Stomach (tissue), 9 donors: ENCODE results near the gene DHCR7. TPM values are rescaled to one million over a fixed set of nuclear protein-coding genes. Genes with fewer than 3 reads are reported as not detected.

Source experiments
- DNase-seq, 2 donors: peaks; one replicate each; pipeline versions ENCODE4 v3.0.0 to v3.0.0-alpha.2; 2013 to 2019
- H3K27ac ChIP-seq, 5 donors: fragments of 200-600 bp in 4 of 5; sonication (generic) in 4 of 5; one replicate each; pipeline ENCODE4 v1.5.1; 2013 to 2019; ENCODE audit warnings: mild to moderate bottlenecking in 1 of 5, moderate library complexity in 1 of 5
- H3K27me3 ChIP-seq, 3 donors: fragments of 200-600 bp; sonication (generic); one replicate each; pipeline ENCODE4 v1.5.1; 2017 to 2019; ENCODE audit warnings: mixed run types in 1 of 3
- H3K36me3 ChIP-seq, 4 donors: fragments of 200-600 bp; sonication (generic); 1 replicate in 3 of 4; 2 replicates in 1 of 4; pipeline ENCODE4 v1.5.1; 2016 to 2019
- H3K4me1 ChIP-seq, 4 donors: fragments of 200-600 bp; sonication (generic); one replicate each; pipeline ENCODE4 v1.5.1; 2016 to 2019
- H3K4me3 ChIP-seq, 4 donors: fragments of 200-600 bp; sonication (generic) in 3 of 4; one replicate each; pipeline ENCODE4 v1.5.1; 2016 to 2019; ENCODE audit warnings: mild to moderate bottlenecking in 1 of 4
- H3K9me3 ChIP-seq, 4 donors: fragments of 200-600 bp; sonication (generic); one replicate each; pipeline ENCODE4 v1.5.1; 2016 to 2019
- EP300 ChIP-seq: sonication (generic); formaldehyde crosslinking; IDR thresholded peaks from one replicate; pipeline ENCODE4 v1.6.1; 2017; ENCODE audit warnings: antibody characterized with exemption
- POLR2A ChIP-seq, 4 donors: fragments of 450-650 bp; IDR thresholded peaks; one replicate each; pipeline ENCODE4 v1.6.1; 2016; ENCODE audit warnings: antibody characterized with exemption in 4 of 4, control low read depth in 2 of 4, mild to moderate bottlenecking in 1 of 4, moderate library complexity in 1 of 4
- POLR2AphosphoS5 ChIP-seq, 3 donors: sonication (generic); formaldehyde crosslinking; IDR thresholded peaks; one replicate each; pipeline ENCODE4 v1.6.1; 2016; ENCODE audit warnings: antibody characterized with exemption in 3 of 3
- WGBS, 5 donors: extraction: QIAGEN DNeasy Blood & Tissue Kit in 3 of 5; methylation state at CpG; one replicate each; pipeline versions ENCODE4 v1.1.5 to v1.1.7; 2013 to 2018; 5-methylcytosine and 5-hydroxymethylcytosine counted together
- intact Hi-C: fragments of 100-400 bp; cut with DNase I; formaldehyde crosslinking; loops from one replicate; pipeline ENCODE4 v1.15.1; 2023; ENCODE audit warnings: low total_unique reads
- polyA plus RNA-seq, 3 donors: library from polyadenylated mRNA; stranded (reverse); fragments of 200-250 nt; gene quantifications; one replicate each; pipeline ENCODE4 v1.2.3, GENCODE V29; 2013
- total RNA-seq, 5 donors: library from RNA; depleted of rRNA; stranded (reverse); fragments of >200 nt; gene quantifications; one replicate each; pipeline versions ENCODE4 v1.1.0 to v1.2.3, GENCODE V29; 2014 to 2016
- TF ChIP-seq, protein P1 (sequence below), 7 experiments: fragments of 450-650 bp in 4 of 7; fragments of 200-600 bp in 3 of 7; sonication (generic) in 3 of 7; IDR thresholded peaks; one replicate each; pipeline ENCODE4 v1.5.1; 2016 to 2019; ENCODE audit warnings: antibody characterized with exemption in 7 of 7, control low read depth in 2 of 7, mild to moderate bottlenecking in 1 of 7
- donor health status: healthy with polysubstance abuse.
- donor health status: Bipolar disorder and iron deficiency.
- donor health status: healthy.

The DHCR7 gene
- total and polyA plus RNA-seq, 8 donors, result 3.5 to 58.8 (median 15.1) TPM

DNA sequence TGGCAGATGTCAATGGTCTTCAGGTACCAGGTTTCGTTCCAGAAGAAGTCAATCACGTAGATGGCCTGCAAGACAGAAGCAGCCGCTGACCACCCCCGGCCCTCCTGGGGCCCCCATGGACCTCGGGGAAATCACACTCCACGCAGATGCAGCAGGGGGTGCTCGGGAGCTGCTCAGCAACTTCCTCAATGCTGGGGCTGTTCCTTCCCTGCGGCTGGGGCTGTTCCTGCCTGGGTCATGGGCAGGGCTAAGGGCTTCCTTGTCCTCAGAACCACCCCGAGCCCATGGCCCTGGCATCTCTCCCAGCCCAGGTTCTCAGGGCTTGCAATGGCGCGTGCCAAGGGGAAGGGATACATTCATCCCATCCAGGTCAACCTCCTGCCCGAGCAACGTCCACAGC, 10.3 kb downstream of the DHCR7 start:
- Histone ChIP-seq H3K4me3 (no peak overlapping the region), H3K27me3 (no peaks in the 10 kb centered on the region), H3K9me3 (no peaks in the 10 kb centered on the region), H3K4me1 (peaks cover 0 to 16% (median 3%) of the 10 kb centered on the region in 4 donors), H3K36me3 (peaks cover 0 to 81% (median 78%) of the 10 kb centered on the region in 4 donors), H3K27ac (no peak overlapping the region)
- TF ChIP-seq EP300, result no peak
- intact Hi-C loops, result no loop called here
- WGBS, 5 donors, result 66 to 89% (median 74%) methylated on average over 9 to 13 of the region's 13 CpGs
- DNase-seq, result no peak

DNA sequence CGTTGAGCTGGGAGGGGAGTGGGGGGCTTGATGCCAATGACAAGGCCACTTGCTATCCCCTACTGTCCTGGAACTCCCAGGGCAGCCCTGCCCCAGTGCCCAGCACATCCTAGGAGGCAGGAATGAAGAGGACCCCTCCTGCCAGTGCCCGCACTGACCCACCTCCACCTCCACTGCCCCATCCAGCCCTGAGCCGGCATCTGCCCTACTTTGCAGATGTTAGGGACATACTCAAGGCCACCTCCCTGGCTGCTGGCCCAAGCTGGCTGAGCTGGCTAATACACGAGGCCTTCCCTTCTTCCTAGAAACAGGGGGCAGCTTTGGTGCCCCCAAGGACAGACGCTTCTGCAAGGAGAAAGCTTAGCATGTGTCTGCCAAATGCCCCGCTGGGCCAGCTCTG, 10.8 kb downstream of the DHCR7 start:
- Histone ChIP-seq H3K4me1 (peaks cover 0 to 19% (median 3%) of the 10 kb centered on the region in 4 donors), H3K4me3 (no peak overlapping the region), H3K9me3 (no peaks in the 10 kb centered on the region), H3K27me3 (no peaks in the 10 kb centered on the region), H3K36me3 (peaks cover 0 to 76% (median 73%) of the 10 kb centered on the region in 4 donors), H3K27ac (no peak overlapping the region)
- intact Hi-C loops, result no loop called here
- DNase-seq, result no peak
- TF ChIP-seq POLR2A (IDR thresholded peaks at IDR 0.05) (no peak), EP300 (no peak), POLR2AphosphoS5 (IDR thresholded peaks at IDR 0.05) (no peak)
- TF ChIP-seq, protein P1, sequence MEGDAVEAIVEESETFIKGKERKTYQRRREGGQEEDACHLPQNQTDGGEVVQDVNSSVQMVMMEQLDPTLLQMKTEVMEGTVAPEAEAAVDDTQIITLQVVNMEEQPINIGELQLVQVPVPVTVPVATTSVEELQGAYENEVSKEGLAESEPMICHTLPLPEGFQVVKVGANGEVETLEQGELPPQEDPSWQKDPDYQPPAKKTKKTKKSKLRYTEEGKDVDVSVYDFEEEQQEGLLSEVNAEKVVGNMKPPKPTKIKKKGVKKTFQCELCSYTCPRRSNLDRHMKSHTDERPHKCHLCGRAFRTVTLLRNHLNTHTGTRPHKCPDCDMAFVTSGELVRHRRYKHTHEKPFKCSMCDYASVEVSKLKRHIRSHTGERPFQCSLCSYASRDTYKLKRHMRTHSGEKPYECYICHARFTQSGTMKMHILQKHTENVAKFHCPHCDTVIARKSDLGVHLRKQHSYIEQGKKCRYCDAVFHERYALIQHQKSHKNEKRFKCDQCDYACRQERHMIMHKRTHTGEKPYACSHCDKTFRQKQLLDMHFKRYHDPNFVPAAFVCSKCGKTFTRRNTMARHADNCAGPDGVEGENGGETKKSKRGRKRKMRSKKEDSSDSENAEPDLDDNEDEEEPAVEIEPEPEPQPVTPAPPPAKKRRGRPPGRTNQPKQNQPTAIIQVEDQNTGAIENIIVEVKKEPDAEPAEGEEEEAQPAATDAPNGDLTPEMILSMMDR (IDR thresholded peaks at IDR 0.05), result no peak
- WGBS, 5 donors, result 88 to 100% (median 94%) methylated on average over 1 to 6 of the region's 6 CpGs

DNA sequence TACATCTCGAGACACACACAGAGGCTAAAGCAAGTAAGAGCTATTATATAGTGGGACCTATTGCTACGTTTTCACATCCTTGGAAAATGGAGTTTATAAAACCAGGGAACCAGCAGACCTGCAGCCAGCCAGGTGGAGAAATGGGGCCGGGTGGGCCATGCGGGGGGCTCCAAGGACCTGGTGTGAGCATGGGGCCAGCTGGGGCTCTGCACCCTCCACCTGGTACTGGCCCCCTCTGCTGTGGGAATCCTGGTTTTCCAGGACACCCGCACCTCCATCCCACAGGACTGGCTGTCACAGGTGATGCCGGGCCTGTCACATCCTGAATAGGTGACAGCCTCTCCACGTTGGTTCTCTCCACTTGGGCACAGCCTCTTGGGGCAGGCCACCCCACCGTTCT, 11.3 kb downstream of the DHCR7 start:
- Histone ChIP-seq H3K27me3 (no peaks in the 10 kb centered on the region), H3K4me1 (peaks cover 0 to 19% (median 3%) of the 10 kb centered on the region in 4 donors), H3K4me3 (no peak overlapping the region), H3K36me3 (peaks cover 0 to 70% (median 68%) of the 10 kb centered on the region in 4 donors), H3K27ac (no peak overlapping the region), H3K9me3 (no peaks in the 10 kb centered on the region)
- intact Hi-C loops, result no loop called here
- TF ChIP-seq EP300, result no peak
- no peak for TF ChIP-seq POLR2A (IDR thresholded peaks at IDR 0.05)
- TF ChIP-seq, protein P1 (IDR thresholded peaks at IDR 0.05), result no peak
- no peak for TF ChIP-seq POLR2AphosphoS5 (IDR thresholded peaks at IDR 0.05)
- no peak for DNase-seq
- 83 to 94% (median 92%) methylated on average over 5 to 8 of the region's 8 CpGs for WGBS, 5 donors

DNA sequence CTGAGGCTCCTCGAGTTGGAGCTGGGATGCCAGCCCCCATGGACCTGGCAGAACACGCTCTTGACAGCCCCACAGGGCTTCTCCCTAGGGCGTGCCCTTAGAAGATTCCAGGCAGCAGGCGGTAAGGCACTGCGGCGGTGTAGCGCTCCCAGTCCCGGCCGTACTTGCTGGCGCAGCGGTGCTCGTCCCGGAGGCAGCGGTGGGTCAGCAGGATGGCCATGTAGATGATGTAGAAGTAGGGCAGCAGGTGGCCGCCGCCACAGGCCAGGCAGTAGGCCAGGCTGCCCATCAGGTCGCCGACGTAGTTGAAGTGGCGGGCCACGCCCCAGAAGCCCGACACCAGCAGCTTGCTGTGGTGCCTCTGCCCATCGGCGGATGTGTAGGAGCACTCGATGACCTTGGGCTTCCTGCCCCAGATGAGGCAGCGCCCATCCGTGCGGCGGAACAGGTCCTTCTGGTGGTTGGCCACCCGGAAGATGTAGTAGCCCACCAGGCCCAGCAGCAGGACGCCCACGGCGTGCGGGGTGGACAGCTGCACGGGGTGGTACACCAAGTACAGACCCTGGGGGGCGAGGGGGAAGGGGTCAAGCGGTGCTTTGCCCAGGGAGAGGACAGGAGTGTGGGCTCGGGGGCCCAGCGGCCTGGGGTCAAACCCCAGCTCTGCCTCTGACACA, 12.8 kb downstream of the DHCR7 start:
- H3K4me1 ChIP-seq, result peaks cover 0 to 19% (median 3%) of the 10 kb centered on the region in 4 donors
- H3K9me3 ChIP-seq, result no peaks in the 10 kb centered on the region
- H3K27me3 ChIP-seq, result no peaks in the 10 kb centered on the region
- no peak overlapping the region for H3K27ac ChIP-seq
- no peak for DNase-seq
- intact Hi-C loops, result no loop called here
- peaks cover 0 to 56% (median 53%) of the 10 kb centered on the region in 4 donors for H3K36me3 ChIP-seq
- TF ChIP-seq POLR2AphosphoS5 (IDR thresholded peaks at IDR 0.05) (no peak), EP300 (no peak), POLR2A (IDR thresholded peaks at IDR 0.05) (no peak)
- TF ChIP-seq, protein P1 (IDR thresholded peaks at IDR 0.05), result no peak
- no peak overlapping the region for H3K4me3 ChIP-seq
- 93 to 98% (median 95%) methylated on average over 38 to 39 of the region's 39 CpGs for WGBS, 5 donors

DNA sequence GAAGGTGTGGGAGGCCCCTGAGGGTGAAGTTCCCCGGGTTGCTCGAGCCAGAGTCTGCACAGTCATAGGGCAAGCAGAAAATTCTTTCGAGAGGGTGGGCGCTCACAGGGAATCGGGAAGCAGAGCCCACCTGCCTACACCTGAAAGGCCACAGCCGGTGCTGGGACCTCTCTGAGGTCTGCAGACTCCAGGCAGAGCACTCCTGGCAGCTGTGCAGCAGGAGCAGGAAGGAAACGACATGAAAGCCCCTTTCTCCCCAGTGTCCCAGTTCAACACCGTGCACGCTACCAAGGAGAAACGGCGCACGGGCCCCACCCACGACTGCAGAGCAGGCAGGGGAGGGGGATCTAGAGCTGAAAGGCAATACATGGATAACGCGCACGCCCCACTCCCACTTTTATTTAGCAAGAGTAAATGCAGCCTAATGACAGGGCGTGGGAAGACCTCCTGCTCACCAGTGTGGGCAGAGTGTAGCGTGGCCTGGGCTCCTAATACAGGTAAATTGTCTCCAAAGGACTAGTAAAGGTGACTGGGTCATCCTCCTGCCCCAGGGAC, 13.5 kb downstream of the DHCR7 start:
- H3K4me1 ChIP-seq, result peaks cover 0 to 19% (median 3%) of the 10 kb centered on the region in 4 donors
- peaks cover 0 to 48% (median 46%) of the 10 kb centered on the region in 4 donors for H3K36me3 ChIP-seq
- no peaks in the 10 kb centered on the region for H3K27me3 ChIP-seq
- DNase-seq, result no peak
- H3K9me3 ChIP-seq, result no peaks in the 10 kb centered on the region
- WGBS, 5 donors, result 80 to 90% (median 88%) methylated on average over 18 of the region's 18 CpGs
- intact Hi-C loops, result no loop called here
- H3K4me3 ChIP-seq, result no peak overlapping the region
- TF ChIP-seq EP300 (no peak), POLR2AphosphoS5 (IDR thresholded peaks at IDR 0.05) (no peak)
- no peak overlapping the region for H3K27ac ChIP-seq
